Epidermal melanocyte (primary cell): ENCODE data around the gene DCHS1.
A peak's percentile ranks its signal among the peaks of the same experiment; 100 is the strongest.
"Not testable (repeated sequence)": the region's sequence is repeated elsewhere in the genome, so short reads cannot be mapped to it uniquely, and the experiment has no call there.

Experiments used
- DNase-seq: peaks from one replicate; pipeline ENCODE4 v3.0.0; 2011; ENCODE audit warnings: low spot score; ENCODE audit not compliant: insufficient read length

The DCHS1 gene, protein sequence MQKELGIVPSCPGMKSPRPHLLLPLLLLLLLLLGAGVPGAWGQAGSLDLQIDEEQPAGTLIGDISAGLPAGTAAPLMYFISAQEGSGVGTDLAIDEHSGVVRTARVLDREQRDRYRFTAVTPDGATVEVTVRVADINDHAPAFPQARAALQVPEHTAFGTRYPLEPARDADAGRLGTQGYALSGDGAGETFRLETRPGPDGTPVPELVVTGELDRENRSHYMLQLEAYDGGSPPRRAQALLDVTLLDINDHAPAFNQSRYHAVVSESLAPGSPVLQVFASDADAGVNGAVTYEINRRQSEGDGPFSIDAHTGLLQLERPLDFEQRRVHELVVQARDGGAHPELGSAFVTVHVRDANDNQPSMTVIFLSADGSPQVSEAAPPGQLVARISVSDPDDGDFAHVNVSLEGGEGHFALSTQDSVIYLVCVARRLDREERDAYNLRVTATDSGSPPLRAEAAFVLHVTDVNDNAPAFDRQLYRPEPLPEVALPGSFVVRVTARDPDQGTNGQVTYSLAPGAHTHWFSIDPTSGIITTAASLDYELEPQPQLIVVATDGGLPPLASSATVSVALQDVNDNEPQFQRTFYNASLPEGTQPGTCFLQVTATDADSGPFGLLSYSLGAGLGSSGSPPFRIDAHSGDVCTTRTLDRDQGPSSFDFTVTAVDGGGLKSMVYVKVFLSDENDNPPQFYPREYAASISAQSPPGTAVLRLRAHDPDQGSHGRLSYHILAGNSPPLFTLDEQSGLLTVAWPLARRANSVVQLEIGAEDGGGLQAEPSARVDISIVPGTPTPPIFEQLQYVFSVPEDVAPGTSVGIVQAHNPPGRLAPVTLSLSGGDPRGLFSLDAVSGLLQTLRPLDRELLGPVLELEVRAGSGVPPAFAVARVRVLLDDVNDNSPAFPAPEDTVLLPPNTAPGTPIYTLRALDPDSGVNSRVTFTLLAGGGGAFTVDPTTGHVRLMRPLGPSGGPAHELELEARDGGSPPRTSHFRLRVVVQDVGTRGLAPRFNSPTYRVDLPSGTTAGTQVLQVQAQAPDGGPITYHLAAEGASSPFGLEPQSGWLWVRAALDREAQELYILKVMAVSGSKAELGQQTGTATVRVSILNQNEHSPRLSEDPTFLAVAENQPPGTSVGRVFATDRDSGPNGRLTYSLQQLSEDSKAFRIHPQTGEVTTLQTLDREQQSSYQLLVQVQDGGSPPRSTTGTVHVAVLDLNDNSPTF (N-terminal part only)

DNA sequence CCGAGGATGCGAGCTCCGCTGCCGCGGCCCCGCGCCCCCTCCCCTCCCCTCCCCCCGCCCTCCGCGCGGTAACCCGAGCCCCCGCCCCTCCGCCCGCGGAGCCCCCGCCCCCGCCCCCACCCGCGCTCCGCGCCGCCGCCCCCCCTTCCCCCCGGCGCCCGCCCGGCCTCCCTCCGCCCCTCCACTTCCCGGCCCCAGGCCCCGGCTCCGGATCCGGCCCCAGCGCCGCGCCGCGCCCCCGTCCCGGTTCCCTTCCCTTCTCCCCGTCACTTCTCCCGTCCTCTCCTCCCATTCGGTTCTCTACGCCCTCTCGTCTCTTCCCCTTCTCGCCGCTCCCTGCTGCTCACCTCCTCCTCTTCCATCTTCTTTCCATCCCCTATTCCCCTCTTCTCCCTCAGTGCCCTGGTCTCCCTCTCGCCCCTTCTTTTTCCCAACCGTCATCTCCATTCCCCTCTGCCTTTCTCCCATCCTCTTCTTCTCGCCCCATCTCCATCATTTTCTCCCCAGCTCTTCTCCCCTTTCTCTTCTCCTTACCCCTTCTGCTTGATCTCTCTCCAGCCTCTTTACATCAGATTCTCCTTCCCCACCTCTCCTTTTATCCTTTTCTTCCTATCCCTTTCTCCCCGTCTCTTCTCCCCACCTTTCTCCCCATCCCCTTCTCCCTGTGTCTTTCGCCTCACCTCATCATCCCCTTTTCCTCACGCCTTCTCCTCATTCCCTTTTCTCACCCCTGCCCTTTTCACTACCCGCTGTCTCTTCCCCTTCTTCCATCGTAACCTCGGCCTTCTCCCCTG is at the start of gene DCHS1:
Gene DCHS1, minus strand, starts transcription at position 20 of the 794 bp plus-strand sequence. CDS start 14,196 bp downstream, outside the sequence.
- no peak for DNase-seq

DNA sequence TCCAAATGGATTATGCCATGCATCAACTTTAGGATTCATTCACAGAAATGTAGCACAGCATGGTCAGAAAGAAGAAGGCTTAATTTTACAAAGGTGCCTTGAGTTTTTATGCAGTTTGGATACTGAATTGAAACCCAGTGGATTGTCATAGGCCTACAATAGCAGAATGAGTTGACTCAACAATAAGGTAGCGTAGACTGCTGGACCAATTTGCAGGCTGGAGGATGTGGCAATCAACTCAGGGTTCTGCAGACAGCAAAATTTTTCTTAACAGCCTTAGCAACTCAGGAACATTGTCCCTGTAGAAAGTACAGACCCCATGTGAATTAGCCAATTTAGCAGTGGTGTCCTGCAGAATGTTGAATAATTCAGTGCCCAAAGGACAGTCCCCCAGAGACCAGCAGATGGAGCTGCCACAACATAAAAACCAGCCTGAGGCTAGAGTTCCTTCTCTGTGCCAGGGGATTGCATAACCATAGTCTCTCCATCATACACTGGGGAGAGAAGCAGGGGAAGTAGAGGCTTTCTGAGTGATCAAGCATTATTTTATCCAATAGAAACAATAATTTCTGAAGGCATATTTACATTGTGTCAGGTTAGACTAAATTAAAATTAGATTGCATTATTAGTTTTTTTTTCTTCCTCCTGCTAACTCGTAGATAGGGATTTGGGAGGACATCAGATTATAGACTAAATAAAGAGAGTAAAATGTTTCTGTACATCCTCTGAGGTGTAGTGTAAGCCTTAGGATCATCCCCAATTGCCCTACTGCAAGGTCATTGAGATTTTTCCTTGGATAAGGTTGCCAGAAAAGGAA is 47.8 kb upstream of the DCHS1 start:
- DNase-seq, result peak; percentile 72

GRCh38 chr11:6701955-6702354 is 46.3 kb upstream of the DCHS1 start:
- not testable (repeated sequence) for DNase-seq

- no peak for DNase-seq
Measured at GRCh38 chr11:6695377-6695776, 39.8 kb upstream of the DCHS1 start.

DNA sequence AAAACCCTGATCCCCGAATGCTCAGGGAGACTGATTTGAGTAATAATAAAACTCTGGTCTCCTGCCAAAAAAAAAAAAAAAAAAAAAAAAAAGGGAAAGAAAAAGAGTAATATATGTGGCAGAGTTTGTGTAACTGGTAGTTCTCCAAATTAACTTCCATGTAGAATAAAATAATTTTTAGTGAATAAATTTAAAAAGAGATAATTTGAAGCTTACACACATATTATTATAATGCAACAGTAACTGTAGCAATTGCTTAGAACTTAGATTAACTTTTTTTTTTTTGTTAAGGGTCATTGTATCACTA is 38.6 kb upstream of the DCHS1 start:
- DNase-seq, result no peak

DNA sequence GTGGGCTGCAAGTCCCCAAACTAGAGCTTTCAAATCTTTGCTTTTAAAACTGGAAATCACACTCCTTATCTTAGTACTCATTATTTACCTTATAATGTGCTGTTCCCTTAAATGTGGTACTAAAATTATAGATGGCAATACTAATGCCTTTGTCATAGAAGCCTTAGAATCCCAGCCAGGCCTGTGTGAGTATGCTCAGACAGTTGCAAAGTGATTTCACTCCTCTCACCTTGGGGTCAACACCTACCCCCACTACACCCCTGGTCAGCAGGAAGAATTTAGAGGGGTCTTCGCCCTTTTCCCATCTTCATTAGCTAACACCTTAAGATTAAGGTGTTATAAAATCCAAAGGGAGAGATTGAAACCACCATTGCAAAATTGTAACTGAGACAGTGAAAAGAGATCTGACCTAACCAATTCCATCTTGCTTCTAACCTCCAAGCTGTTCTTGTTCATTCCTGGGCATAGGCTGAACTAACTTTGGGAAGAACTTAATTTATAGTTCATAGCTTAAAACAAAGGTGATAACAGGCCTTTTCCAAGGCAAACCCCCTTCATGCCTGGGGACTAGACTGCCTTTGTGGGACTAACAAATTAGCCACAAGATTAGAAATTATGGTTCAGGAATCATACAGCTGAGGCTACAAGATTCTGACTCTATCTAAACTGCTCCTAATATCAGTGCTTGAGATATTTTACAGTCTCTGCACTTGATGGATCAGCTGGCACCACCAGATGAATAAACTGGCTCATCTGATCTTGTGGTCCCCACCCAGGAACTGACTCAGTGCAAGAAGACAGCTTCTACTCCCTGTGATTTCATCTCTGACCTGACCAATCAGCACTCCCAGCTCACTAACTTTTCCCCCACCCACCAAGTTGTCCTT is 38.0 kb upstream of the DCHS1 start:
- DNase-seq, result no peak

DNA sequence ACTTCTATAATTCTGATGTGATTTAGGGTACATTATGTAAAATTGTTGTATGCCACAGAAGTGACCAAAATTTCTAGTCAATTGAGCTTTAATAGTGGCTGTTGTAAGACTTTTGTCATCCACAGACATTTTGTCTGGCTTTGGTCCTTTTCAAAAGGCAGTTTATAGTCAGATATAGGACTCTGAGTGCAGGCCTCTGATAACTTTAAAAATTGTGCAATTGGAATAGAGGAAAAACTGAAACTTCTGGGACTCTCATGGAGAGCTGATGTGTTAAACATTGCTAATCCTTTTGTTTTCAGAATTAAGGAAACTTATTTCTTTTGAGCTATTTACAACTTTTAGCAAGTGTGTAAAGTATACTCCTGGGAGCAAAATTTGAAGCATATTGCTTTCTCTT is 36.5 kb upstream of the DCHS1 start:
- DNase-seq, result no peak

DNA sequence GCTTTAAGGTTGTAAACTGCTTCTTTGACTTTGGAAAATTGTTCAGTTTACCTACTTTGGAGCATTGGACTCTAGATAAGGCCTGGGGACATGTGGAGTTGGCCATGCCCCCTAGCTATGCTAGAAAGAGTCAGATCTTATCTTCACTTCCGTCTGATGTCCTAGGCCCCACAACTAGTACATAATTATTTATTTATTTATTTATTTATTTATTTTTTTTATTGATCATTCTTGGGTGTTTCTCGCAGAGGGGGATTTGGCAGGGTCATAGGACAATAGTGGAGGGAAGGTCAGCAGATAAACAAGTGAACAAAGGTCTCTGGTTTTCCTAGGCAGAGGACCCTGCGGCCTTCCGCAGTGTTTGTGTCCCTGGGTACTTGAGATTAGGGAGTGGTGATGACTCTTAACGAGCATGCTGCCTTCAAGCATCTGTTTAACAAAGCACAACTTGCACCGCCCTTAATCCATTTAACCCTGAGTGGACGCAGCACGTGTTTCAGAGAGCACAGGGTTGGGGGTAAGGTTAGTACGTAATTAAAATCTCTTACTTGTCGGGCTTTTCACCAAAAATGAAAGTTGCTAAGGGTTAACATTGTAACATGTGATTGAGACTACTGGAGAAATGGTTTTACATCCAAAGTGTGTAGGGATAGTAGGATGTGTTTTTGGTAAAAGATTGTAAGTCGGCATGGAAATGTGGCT is 35.0 kb upstream of the DCHS1 start:
- DNase-seq, result not testable (repeated sequence)

- no peak for DNase-seq
Measured at GRCh38 chr11:6687876-6688275, 32.3 kb upstream of the DCHS1 start.

- DNase-seq, result no peak
Measured at GRCh38 chr11:6686006-6686405, 30.4 kb upstream of the DCHS1 start.

DNA sequence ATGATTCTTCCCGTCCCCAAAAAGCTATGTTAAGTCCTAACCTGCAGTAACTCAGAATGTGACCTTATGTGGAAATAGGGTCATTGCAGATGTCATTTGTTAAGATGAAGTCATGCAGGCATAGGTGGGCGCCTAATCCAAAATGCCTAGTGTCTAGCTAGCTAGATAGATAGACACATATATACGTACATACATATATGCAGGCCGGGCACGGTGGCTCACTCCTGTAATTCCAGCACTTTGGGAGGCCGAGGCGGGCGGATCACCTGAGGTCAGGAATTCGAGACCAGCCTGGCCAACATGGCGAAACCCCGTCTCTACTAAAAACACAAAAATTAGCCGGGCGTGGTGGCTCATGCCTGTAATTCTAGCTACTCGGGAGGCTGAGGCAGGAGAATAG is 28.5 kb upstream of the DCHS1 start:
- not testable (repeated sequence) for DNase-seq

DNA sequence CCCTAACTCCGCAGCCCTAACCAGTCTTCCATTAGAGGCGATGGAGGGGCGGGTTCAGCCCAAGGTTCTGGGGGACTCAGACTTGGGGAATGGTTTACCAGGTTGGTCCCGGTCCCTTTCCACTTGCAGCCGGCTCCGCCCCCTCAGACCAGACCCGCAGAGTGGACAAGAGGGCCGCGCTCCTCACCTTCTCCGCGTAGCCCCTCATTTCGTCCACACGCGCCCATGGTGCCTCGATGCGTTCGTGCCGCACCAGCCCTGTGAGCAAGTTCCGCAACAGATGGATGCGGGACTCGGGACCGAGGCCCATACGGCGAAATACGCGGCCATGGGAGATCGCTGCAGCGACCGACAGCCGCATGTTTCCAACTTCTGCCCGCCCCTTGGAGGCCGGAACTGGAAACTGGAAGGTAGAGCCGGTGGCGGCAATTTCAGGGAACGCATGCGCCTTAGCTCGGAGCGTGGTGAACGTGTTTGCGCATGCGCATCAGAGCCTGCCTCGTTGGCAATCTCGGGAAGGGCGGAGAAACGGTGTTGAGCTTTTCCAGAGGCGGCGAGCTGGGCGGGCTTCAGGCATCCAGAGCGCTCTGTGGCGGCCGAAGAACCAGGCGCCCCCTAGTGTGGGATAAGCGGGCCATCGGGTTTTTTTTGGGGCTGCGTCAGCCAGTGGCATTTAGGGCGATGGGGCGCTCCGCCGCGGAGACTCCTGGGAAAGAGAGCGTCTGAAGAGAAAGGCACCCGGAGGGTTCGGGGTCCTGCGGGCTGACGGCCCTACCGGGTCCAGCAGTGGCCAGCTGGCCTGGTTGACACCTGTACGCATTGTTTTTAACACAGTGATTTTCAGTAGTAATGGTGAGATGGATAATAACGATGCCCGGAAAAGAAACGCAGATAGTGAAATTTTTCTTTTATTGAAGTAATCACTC is 27.6 kb upstream of the DCHS1 start, which contains the start of gene MRPL17:
Gene MRPL17, minus strand, starts transcription at position 405 of the 926 bp plus-strand sequence. Its CDS starts 44 bp downstream, at position 361.
- peak; percentile 89 for DNase-seq

DNA sequence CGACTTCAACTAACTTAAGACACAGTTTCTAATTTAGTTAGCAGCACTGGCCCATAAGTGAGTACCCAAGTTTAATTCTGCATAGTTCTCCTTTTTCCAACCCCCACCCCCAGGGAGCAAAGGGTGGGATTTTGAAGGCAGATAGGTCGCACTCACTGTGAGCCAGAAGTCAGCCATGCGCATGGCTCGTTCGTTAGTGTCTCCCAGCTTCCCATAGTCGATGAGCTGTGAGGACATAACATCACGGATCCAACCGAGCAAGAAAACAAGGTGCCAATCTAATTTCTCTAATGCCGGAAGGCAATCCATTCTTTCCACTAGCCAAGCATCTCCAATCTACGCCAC is 27.0 kb upstream of the DCHS1 start:
- DNase-seq, result no peak

GRCh38 chr11:6681949-6682348 is 26.3 kb upstream of the DCHS1 start:
- DNase-seq, result no peak

DNA sequence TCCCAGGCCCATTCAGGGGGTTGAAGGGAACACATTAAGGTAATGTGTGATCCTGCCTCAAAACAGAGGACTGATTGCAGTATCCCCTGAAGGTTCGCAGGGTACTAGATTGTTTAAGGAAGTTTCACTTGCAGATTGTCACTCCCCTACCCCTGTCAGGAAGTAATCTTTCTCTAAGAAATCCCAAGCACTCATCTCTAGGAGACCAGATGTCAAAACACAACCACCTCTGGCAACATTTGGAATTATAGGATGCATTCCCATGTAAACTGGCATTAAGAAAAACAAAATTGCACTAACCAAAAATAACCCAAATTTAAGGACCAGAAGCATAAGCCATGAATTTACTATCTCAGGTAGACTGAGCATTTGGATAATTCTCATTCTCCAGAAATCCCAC is 25.9 kb upstream of the DCHS1 start:
- no peak for DNase-seq

GRCh38 chr11:6677018-6677417 is 21.4 kb upstream of the DCHS1 start:
- DNase-seq, result no peak

- no peak for DNase-seq
Measured at GRCh38 chr11:6674862-6675261, 19.3 kb upstream of the DCHS1 start.

GRCh38 chr11:6674219-6674597 is 18.6 kb upstream of the DCHS1 start:
- DNase-seq, result no peak
